ENCODE measurements around the gene PLCD3.
A peak's percentile ranks its signal among the peaks of the same experiment; 100 is the strongest.
"Not testable (repeated sequence)": the region's sequence is repeated elsewhere in the genome, so short reads cannot be mapped to it uniquely, and the experiment has no call there.

The PLCD3 gene

GRCh38 chr17:45132572-45133463 is 503 bp upstream of the PLCD3 start:
- DNase-seq, result peak; percentile 93

DNA sequence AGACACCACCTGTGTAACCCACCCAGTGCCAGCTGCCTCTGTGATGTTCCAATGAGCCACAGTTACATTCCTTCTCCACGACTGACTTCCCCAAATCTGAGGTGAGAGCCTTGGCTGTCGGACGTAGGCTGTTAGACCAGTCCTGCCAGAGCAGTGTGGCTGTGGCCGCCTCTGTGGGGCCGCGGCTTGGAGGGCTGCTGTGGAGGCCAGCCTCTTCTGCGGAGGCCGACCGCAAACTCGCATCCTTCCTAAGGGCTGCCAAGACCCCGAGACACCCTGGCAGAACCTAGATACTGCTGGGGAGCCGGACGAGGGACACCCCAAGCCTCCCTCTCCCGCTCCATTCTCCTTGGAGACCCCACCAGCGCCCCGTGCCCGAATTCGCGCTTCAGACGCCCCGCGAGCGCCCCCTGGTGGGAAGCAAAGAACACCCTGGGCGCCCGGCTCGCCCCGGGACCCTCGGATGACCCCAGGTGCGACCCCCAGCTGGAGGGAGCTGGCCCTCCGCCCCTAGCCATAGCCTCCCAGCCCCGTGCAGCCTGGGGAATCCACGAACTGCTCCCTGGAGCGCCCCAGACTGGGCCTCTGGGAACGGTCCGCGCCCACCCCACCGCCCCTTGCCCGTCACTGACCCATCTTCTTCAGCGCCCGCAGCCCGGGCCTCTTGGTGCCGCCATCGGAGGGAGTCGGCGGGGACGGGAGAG is 547 bp downstream of the PLCD3 start:
- DNase-seq, result peak; percentile 74

GRCh38 chr17:45130681-45131615 is 1.4 kb downstream of the PLCD3 start:
- no peak for DNase-seq

DNA sequence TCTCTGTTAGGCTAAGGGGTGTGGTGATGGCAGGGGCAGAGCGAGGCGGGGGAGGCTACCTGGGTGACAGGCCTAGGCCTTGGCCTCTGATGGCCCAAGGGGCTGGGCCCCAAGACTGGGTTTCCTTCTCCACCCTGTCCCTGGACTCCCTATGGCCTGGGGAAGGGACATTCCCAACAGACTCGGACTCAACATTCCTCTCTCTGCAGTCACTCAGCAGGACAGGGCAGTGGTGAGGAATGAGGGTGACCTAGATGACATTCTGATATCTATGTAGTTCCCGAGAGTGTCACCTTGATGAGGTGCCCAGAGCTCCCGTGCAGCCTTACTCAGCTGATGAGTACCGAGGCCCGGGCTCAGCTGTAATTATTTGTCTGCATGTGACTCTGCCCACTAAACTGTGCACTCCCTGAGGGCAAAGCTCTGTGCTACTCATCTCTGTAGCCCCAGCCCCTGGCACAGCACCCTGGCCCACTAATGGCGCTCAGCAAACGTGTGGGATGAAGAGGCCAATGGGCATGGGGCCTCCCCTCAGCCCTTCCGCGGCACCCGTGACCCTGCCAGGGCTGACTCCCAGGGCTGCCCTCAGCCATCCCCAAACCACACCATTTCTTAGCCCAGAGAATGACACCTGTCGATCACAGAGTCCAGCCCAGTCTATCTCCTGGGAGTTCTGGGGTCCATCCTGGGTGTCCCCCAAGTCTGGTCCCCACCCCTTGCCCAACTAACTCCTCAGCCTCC is 2.2 kb downstream of the PLCD3 start:
- DNase-seq, result no peak

GRCh38 chr17:45129426-45129939 is 2.8 kb downstream of the PLCD3 start:
- no peak for DNase-seq

DNA sequence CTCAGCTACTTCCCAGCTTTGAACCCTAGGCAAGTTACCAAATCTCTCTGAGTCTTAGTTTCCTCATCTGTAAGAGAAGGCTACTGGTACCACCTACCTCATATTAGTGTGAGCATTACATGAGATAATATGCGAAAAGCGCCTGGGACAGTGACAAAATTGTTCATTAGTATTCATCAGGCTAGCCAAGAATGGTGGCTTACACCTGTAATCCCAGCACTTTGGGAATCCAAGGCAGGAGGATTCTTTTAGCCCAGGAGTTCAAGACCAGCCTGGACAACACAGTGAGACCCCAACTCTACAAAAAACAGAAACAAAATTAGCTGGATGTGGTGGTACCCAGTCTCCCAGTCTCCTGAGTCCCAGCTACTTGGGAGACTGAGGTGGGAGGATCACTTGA is 3.3 kb downstream of the PLCD3 start:
- no peak for DNase-seq

DNA sequence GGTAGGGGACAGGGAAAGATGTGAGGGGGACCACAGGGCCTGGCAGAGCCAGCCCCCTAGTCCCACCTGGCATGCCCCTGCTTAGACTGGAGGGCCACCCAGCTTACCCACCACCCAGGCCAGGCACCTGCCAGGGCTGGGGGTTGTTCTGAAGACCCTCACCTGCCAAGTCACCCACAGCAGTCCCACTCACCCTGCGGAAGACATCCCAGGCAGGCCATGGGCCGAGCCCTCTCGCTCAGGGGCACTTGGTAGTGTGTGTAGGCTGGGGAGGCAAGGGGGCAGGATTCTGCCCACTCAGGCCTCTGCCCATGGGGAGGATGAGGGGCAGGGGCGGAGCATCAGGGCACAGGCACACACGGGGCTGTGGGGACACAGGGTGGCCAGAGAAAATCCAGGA is 4.0 kb downstream of the PLCD3 start:
- no peak for DNase-seq

- DNase-seq, result no peak
These were observed 4.6 kb downstream of the PLCD3 start for GRCh38 chr17:45127548-45128300.

- DNase-seq, result no peak
These were observed 5.1 kb downstream of the PLCD3 start for GRCh38 chr17:45127207-45127547.

GRCh38 chr17:45125509-45125908 is 6.8 kb downstream of the PLCD3 start:
- no peak for DNase-seq

DNA sequence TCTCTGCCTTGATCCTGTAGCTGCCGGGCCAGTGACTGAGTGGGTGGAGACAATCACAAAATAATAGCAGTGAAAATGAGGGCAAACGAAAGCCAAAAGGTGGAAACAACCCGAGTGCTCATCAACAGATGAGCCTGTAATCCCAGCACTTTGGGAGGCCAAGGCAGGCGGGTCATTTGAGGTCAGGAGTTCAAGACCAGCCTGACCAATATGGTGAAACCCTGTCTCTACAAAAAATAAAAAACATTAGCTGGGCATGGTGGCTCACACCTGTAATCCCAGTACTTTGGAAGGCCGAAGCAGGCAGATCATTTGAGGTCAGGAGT is 7.6 kb downstream of the PLCD3 start:
- not testable (repeated sequence) for DNase-seq

- no peak for DNase-seq
These were observed 8.2 kb downstream of the PLCD3 start for GRCh38 chr17:45123930-45124796.

DNA sequence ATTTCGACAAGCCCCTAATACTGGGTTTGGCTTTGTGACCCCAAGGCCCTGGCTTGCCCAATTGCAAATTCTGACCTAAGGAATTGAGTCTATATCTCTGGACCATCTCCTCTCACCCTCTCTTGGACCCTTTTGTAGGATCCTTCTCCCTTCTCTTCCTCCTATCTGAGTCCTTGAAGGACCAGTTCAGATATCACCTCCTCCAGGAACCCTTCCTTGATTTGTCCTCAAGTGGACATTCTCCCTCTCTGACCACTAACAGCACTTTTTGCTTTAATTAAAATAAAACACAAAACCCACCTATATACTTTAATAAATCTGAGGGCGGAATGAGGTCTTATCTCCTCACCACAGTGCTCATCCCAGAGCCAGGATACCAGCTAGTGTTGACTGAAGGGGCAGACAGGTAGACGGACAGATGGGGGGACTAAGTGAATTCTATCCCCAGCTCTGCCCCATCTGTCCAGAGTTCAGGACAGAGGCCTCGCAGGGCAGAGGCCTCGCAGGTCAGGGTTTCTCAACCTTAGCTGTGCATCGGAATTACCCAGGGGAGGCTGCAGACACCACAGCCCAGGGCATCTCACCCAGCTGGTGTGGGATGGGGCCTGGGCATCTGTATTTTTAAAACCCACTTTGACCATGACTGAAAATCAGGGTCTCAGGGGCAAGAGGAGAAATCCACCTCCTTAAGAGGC is 9.1 kb downstream of the PLCD3 start:
- no peak for DNase-seq

- no peak for DNase-seq
These were observed 11.3 kb downstream of the PLCD3 start for GRCh38 chr17:45121055-45121454.

DNA sequence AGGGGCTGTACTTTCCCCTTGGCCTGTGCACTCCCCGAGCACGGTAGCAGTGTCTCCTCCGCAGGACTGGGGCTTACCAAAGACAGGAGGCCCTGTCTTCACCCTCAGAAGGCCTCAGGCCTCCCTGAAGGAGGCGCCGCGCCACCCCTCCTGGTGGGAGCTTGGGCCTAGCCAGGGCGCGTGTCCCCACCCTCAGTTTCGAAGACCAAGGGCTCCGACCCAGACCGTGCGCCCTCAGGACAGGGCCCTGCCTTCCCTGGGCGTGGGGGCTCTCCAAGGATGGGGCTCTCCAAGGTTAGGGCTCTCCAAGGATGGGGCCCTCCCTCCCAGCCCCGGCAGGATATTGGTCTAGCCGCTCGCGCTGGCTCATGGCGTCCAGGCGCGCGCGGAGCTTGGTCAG is 11.8 kb downstream of the PLCD3 start:
- no peak for DNase-seq

GRCh38 chr17:45119964-45120363 is 12.4 kb downstream of the PLCD3 start:
- no peak for DNase-seq

GRCh38 chr17:45118691-45119090 is 13.6 kb downstream of the PLCD3 start:
- DNase-seq, result no peak

DNA sequence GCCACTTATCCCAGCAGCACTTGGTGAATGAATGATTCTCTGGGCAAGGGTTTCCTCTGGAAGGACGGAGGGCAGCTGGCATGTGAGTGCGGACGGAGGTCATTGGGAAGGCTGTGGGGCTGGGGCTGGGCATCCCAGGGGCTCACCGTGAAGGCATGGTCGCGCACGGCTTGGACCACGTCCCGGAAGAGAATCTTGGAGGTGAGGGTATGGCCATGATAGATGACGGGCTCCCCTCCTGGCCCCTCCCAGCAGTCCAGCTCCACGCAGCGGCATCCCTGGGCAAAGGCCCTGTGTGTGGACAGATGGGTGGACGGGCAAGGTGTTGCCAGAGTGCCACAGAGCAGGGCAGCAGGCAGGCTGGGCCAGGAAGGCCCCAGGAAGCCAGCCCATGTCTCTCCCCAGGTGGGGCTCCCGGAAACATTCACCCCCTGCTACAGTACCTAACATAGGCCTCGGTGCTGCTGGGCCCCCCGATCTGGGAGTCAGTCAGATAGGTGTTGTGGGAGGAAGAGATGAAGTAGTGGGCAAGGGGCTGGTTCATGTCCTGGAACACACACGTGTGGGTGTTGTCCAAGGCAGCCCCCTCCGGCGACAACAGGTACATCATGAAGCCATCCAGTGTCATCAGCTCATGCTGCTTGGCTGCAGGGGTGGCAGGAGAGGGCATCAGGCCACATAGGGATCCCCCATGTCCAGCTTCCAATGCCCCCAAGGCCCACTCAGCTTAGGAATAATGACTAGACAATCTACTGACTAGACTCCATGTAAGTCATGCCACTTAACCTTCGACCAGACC is 14.3 kb downstream of the PLCD3 start:
- DNase-seq, result no peak

- DNase-seq, result no peak
These were observed 15.0 kb downstream of the PLCD3 start for GRCh38 chr17:45117334-45117733.

Data from femur (tissue), 1 donor.